Skin epidermis (tissue), 12 donors: ENCODE data around the gene OR4X2.
"Not testable (repeated sequence)": the region's sequence is repeated elsewhere in the genome, so short reads cannot be mapped to it uniquely, and the experiment has no call there.

Experiments used
- H3K27ac ChIP-seq, 21 experiments: fragments of 200-600 bp; sonication (generic) in 11 of 21; one replicate each; pipeline ENCODE4 v1.5.0; 2020; ENCODE audit warnings: mild to moderate bottlenecking in 3 of 21, inconsistent platforms in 2 of 21, moderate library complexity in 2 of 21
- H3K4me3 ChIP-seq, 7 experiments: fragments of 200-600 bp; sonication (generic) in 2 of 7; one replicate each; pipeline ENCODE4 v1.5.0; 2020; ENCODE audit warnings: inconsistent platforms in 2 of 7, mild to moderate bottlenecking in 2 of 7, moderate library complexity in 1 of 7

The OR4X2 gene

GRCh38 chr11:48244804-48245203 lies at the start of gene OR4X2:
Gene OR4X2 (plus strand): TSS chr11:48245104. CDS start chr11:48245104, 0 bp downstream.
- H3K4me3 ChIP-seq, result no peak within 1 kb of the TSS

GRCh38 chr11:48207881-48208280 lies 37.0 kb upstream of the OR4X2 start:
- no peak overlapping the region for H3K4me3 ChIP-seq
- no peak overlapping the region for H3K27ac ChIP-seq

More at GRCh38 chr11:48244804-48245203, at the start of gene OR4X2:
- no peak within 1 kb of the TSS for H3K27ac ChIP-seq

- no peak overlapping the region for H3K27ac ChIP-seq
- H3K4me3 ChIP-seq, result no peak overlapping the region
Observed at GRCh38 chr11:48210052-48210451, 34.9 kb upstream of the OR4X2 start.

GRCh38 chr11:48216510-48216909 lies 28.4 kb upstream of the OR4X2 start, which contains the start of gene OR4B1:
Gene OR4B1 (plus strand): TSS chr11:48216810. CDS start chr11:48216810, 0 bp downstream.
- Histone ChIP-seq H3K4me3 (no peak within 1 kb of the TSS), H3K27ac (no peak within 1 kb of the TSS)

- no peak overlapping the region for H3K4me3 ChIP-seq
Observed at GRCh38 chr11:48228761-48229160, 16.1 kb upstream of the OR4X2 start.

GRCh38 chr11:48230057-48230456 lies 14.8 kb upstream of the OR4X2 start:
- H3K27ac ChIP-seq, H3K4me3 ChIP-seq: not testable (repeated sequence)

More at GRCh38 chr11:48228761-48229160, 16.1 kb upstream of the OR4X2 start:
- no peak overlapping the region for H3K27ac ChIP-seq

- Histone ChIP-seq H3K27ac (no peak overlapping the region), H3K4me3 (no peak overlapping the region)
Observed at GRCh38 chr11:48237727-48238126, 7.2 kb upstream of the OR4X2 start.

GRCh38 chr11:48242501-48242900 lies 2.4 kb upstream of the OR4X2 start:
- Histone ChIP-seq H3K27ac (no peak overlapping the region), H3K4me3 (no peak overlapping the region)

- H3K27ac ChIP-seq, result no peak overlapping the region
Observed at GRCh38 chr11:48248902-48249301, 4.0 kb downstream of the OR4X2 start.

GRCh38 chr11:48261600-48261999 lies 16.7 kb downstream of the OR4X2 start:
- Histone ChIP-seq H3K4me3 (no peak overlapping the region), H3K27ac (no peak overlapping the region)

More at GRCh38 chr11:48248902-48249301, 4.0 kb downstream of the OR4X2 start:
- H3K4me3 ChIP-seq, result no peak overlapping the region

- no peak within 1 kb of the TSS for H3K27ac ChIP-seq
- H3K4me3 ChIP-seq, result no peak within 1 kb of the TSS
Observed at GRCh38 chr11:48263423-48263911, 18.6 kb downstream of the OR4X2 start, which contains the start of gene OR4X1. Gene OR4X1 (plus strand): TSS chr11:48263861. CDS start chr11:48263861, 0 bp downstream.

GRCh38 chr11:48270621-48271020 lies 25.7 kb downstream of the OR4X2 start:
- Histone ChIP-seq H3K27ac (no peak overlapping the region), H3K4me3 (no peak overlapping the region)

GRCh38 chr11:48272606-48273005 lies 27.7 kb downstream of the OR4X2 start:
- H3K27ac ChIP-seq, result no peak overlapping the region
- H3K4me3 ChIP-seq, result no peak overlapping the region
